Liver (tissue), 3 donors: ENCODE measurements around the gene KRT222.

Source experiments
- EGR1 ChIP-seq, 2 donors: IDR thresholded peaks; 2 replicates each; pipeline ENCODE4 v1.6.1; 2016 to 2018; ENCODE audit warnings: antibody characterized with exemption in 2 of 2, low read depth in 2 of 2
- FOXA1 ChIP-seq: IDR thresholded peaks from 2 replicates; pipeline ENCODE4 v1.6.1; 2016; ENCODE audit warnings: antibody characterized with exemption
- GABPA ChIP-seq, 2 donors: IDR thresholded peaks in 1 of 2; conservative IDR thresholded peaks in 1 of 2; 2 replicates each; pipeline ENCODE4 v1.6.1; 2016; ENCODE audit warnings: antibody characterized with exemption in 2 of 2, mild to moderate bottlenecking in 1 of 2, moderate library complexity in 1 of 2
- HNF4G ChIP-seq: IDR thresholded peaks from 2 replicates; pipeline ENCODE4 v1.6.1; 2016; ENCODE audit warnings: antibody characterized with exemption
- JUND ChIP-seq, 2 donors: IDR thresholded peaks; 2 replicates each; pipeline ENCODE4 v1.6.1; 2016; ENCODE audit warnings: antibody characterized with exemption in 2 of 2
- NR2F2 ChIP-seq: IDR thresholded peaks from 2 replicates; pipeline ENCODE4 v1.6.1; 2016; ENCODE audit warnings: antibody characterized with exemption
- SP1 ChIP-seq: IDR thresholded peaks from 2 replicates; pipeline ENCODE4 v1.6.1; 2018; ENCODE audit warnings: antibody characterized with exemption, mild to moderate bottlenecking
- TAF1 ChIP-seq: conservative IDR thresholded peaks from 2 replicates; pipeline ENCODE4 v1.6.1; 2016; ENCODE audit warnings: antibody characterized with exemption, mild to moderate bottlenecking
- YY1 ChIP-seq: IDR thresholded peaks from 2 replicates; pipeline ENCODE4 v1.6.1; 2016; ENCODE audit warnings: antibody characterized with exemption, mild to moderate bottlenecking
- TF ChIP-seq, protein P1 (sequence below): fragments of 150-350 bp; IDR thresholded peaks from 2 replicates; pipeline ENCODE4 v1.5.1; 2017; ENCODE audit warnings: improper control_type of control experiment, low read depth, low read length; ENCODE audit not compliant: missing input control
- TF ChIP-seq, protein P2 (sequence below): IDR thresholded peaks from 2 replicates; pipeline ENCODE4 v1.6.1; 2016; ENCODE audit warnings: antibody characterized with exemption
- TF ChIP-seq, protein P3 (sequence below): IDR thresholded peaks from 2 replicates; pipeline ENCODE4 v1.6.1; 2016; ENCODE audit warnings: antibody characterized with exemption
- TF ChIP-seq, protein P4 (sequence below): IDR thresholded peaks from 2 replicates; pipeline ENCODE4 v1.6.1; 2016; ENCODE audit warnings: antibody characterized with exemption, mild to moderate bottlenecking
- donor health status: healthy.
- donor health status: healthy.

- TF ChIP-seq, protein P1, sequence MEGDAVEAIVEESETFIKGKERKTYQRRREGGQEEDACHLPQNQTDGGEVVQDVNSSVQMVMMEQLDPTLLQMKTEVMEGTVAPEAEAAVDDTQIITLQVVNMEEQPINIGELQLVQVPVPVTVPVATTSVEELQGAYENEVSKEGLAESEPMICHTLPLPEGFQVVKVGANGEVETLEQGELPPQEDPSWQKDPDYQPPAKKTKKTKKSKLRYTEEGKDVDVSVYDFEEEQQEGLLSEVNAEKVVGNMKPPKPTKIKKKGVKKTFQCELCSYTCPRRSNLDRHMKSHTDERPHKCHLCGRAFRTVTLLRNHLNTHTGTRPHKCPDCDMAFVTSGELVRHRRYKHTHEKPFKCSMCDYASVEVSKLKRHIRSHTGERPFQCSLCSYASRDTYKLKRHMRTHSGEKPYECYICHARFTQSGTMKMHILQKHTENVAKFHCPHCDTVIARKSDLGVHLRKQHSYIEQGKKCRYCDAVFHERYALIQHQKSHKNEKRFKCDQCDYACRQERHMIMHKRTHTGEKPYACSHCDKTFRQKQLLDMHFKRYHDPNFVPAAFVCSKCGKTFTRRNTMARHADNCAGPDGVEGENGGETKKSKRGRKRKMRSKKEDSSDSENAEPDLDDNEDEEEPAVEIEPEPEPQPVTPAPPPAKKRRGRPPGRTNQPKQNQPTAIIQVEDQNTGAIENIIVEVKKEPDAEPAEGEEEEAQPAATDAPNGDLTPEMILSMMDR = no peak
- no peak for TF ChIP-seq SP1
- TF ChIP-seq TAF1 = no peak
- TF ChIP-seq, protein P2, sequence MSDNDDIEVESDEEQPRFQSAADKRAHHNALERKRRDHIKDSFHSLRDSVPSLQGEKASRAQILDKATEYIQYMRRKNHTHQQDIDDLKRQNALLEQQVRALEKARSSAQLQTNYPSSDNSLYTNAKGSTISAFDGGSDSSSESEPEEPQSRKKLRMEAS = no peak
- no peak for TF ChIP-seq FOXA1
- TF ChIP-seq JUND (IDR thresholded peaks at IDR 0.05) = no peak
- no peak for TF ChIP-seq NR2F2
- TF ChIP-seq YY1 = no peak
- TF ChIP-seq GABPA (IDR thresholded peaks at IDR 0.05 in 1 of 2, conservative IDR thresholded peaks at IDR 0.05 in 1 of 2) = no peak
- no peak for TF ChIP-seq HNF4G
- TF ChIP-seq, protein P3, sequence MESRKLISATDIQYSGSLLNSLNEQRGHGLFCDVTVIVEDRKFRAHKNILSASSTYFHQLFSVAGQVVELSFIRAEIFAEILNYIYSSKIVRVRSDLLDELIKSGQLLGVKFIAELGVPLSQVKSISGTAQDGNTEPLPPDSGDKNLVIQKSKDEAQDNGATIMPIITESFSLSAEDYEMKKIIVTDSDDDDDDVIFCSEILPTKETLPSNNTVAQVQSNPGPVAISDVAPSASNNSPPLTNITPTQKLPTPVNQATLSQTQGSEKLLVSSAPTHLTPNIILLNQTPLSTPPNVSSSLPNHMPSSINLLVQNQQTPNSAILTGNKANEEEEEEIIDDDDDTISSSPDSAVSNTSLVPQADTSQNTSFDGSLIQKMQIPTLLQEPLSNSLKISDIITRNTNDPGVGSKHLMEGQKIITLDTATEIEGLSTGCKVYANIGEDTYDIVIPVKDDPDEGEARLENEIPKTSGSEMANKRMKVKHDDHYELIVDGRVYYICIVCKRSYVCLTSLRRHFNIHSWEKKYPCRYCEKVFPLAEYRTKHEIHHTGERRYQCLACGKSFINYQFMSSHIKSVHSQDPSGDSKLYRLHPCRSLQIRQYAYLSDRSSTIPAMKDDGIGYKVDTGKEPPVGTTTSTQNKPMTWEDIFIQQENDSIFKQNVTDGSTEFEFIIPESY = no peak
- TF ChIP-seq, protein P4, sequence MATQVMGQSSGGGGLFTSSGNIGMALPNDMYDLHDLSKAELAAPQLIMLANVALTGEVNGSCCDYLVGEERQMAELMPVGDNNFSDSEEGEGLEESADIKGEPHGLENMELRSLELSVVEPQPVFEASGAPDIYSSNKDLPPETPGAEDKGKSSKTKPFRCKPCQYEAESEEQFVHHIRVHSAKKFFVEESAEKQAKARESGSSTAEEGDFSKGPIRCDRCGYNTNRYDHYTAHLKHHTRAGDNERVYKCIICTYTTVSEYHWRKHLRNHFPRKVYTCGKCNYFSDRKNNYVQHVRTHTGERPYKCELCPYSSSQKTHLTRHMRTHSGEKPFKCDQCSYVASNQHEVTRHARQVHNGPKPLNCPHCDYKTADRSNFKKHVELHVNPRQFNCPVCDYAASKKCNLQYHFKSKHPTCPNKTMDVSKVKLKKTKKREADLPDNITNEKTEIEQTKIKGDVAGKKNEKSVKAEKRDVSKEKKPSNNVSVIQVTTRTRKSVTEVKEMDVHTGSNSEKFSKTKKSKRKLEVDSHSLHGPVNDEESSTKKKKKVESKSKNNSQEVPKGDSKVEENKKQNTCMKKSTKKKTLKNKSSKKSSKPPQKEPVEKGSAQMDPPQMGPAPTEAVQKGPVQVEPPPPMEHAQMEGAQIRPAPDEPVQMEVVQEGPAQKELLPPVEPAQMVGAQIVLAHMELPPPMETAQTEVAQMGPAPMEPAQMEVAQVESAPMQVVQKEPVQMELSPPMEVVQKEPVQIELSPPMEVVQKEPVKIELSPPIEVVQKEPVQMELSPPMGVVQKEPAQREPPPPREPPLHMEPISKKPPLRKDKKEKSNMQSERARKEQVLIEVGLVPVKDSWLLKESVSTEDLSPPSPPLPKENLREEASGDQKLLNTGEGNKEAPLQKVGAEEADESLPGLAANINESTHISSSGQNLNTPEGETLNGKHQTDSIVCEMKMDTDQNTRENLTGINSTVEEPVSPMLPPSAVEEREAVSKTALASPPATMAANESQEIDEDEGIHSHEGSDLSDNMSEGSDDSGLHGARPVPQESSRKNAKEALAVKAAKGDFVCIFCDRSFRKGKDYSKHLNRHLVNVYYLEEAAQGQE = no peak
- TF ChIP-seq EGR1 (IDR thresholded peaks at IDR 0.05; ENCODE audit: low read depth in 2 of 2) = no peak
Measured at GRCh38 chr17:40714473-40714872, 49.5 kb upstream of the KRT222 start.
